Measurements from ENCODE around the gene HOXB8. TPM values are rescaled to one million over a fixed set of nuclear protein-coding genes. Genes with fewer than 3 reads are reported as not detected.
A peak's percentile ranks its signal among the peaks of the same experiment; 100 is the strongest.

Gene HOXB8
- total and polyA plus RNA-seq, 10 donors, result 0.07 to 0.14 TPM; not detected in 8

DNA sequence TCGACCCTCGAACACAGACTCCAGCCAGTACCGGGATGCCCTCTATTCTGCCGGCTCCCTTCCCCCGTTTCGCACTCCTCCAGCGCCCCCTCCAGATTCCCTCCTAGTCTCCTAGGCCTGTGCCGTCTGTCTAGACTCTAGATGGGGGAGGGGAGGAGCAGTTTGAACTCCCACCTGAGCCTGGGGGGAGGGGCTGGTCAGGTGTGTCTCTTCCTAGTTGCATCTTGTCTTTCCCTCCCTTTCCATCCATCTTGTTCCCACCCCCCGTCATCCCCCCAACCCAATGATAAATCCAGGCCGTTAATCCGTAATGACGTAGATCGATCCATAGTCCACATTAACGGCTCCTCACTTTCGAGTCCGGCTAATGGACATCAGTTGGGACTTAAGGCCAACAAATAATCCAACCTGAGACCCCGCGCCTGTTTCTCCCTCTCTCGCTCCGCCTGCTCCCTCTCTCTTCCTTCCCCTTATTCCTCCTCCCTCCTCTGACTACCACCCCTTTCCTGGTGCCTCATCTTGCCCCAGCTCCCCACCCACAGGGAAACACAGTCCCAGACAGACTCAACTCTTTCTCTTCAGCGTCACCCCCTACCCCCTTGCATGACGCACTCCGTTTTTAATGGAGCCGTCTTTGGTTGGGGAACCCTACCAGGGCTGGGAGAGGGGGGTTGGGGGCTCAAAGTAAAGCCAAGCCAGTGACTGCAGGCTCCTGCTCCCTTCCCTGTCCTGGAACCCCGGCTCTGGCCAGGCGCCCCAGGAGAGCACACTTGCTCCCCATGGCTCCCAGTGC lies 18.2 kb downstream of the HOXB8 start:
- TF ChIP-seq POLR2AphosphoS5 (IDR thresholded peaks at IDR 0.05) (no peak), POLR2A (IDR thresholded peaks at IDR 0.05) (no peak)
- TF ChIP-seq, protein P1, sequence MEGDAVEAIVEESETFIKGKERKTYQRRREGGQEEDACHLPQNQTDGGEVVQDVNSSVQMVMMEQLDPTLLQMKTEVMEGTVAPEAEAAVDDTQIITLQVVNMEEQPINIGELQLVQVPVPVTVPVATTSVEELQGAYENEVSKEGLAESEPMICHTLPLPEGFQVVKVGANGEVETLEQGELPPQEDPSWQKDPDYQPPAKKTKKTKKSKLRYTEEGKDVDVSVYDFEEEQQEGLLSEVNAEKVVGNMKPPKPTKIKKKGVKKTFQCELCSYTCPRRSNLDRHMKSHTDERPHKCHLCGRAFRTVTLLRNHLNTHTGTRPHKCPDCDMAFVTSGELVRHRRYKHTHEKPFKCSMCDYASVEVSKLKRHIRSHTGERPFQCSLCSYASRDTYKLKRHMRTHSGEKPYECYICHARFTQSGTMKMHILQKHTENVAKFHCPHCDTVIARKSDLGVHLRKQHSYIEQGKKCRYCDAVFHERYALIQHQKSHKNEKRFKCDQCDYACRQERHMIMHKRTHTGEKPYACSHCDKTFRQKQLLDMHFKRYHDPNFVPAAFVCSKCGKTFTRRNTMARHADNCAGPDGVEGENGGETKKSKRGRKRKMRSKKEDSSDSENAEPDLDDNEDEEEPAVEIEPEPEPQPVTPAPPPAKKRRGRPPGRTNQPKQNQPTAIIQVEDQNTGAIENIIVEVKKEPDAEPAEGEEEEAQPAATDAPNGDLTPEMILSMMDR (IDR thresholded peaks at IDR 0.05 in 8 of 11, conservative IDR thresholded peaks at IDR 0.05 in 3 of 11), result no peak
- DNase-seq, result peak; percentile 48
- intact Hi-C loops (cut with DNase I; ENCODE audit: low total_unique reads), result no loop called here
- peak overlapping the region in 6 of 8 donors; percentile 72 to 85 (median 77) for H3K27ac ChIP-seq
- H3K9me3 ChIP-seq, result no peaks in the 10 kb centered on the region
- peaks cover 6 to 100% (median 93%) of the 10 kb centered on the region in 7 donors for H3K27me3 ChIP-seq (replicated peaks in 1 of 7)
- peak overlapping the region; percentile 39 to 74 (median 47) for H3K4me3 ChIP-seq
- 11 to 25% (median 14%) methylated on average over 25 to 26 of the region's 26 CpGs for WGBS, 5 donors
- H3K36me3 ChIP-seq, result no peaks in the 10 kb centered on the region
- peaks cover 19 to 77% (median 59%) of the 10 kb centered on the region in 6 donors for H3K4me1 ChIP-seq

DNA sequence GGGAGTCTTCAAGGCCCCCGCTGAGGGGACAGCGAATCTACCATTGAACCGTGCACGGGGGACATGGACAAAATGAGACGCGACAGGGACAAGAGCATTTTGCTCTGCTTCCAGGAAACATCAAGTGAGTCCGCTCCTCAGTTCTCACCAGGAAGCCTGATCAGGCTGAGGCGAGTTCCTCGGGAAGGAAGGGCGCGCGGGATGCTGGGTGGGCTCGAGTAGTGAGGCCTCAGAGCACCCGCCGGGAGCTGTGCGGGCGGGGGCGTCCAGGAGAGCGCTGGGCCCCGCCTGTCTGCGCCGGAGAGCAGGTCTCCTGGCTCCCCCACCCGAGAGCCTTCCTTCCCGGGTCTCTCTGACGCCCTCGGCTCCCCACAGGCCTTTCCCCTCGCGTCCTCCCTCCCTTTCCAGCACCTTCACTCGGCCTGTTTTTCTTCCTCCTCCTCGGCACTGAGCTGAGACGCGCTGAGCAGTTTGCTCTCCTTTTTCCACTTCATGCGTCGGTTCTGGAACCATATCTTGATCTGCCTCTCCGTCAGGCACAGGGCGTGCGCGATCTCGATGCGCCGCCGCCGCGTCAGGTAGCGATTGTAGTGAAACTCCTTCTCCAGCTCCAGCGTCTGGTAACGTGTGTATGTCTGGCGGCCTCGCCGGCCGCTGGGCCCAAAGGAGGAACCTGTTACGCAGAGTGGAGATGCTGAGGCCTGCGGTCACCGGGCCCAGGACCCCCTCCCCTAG lies 18.9 kb downstream of the HOXB8 start:
- H3K27me3 ChIP-seq (replicated peaks in 1 of 7), result peaks cover 6 to 100% (median 93%) of the 10 kb centered on the region in 7 donors
- TF ChIP-seq POLR2AphosphoS5 (IDR thresholded peaks at IDR 0.05) (no peak), POLR2A (IDR thresholded peaks at IDR 0.05) (no peak)
- TF ChIP-seq, protein P1 (IDR thresholded peaks at IDR 0.05 in 8 of 11, conservative IDR thresholded peaks at IDR 0.05 in 3 of 11), result no peak
- no peak for DNase-seq
- peak overlapping the region in 3 of 8 donors; percentile 72 to 85 (median 81) for H3K27ac ChIP-seq
- WGBS, 5 donors, result 26 to 38% (median 34%) methylated on average over 43 to 54 of the region's 54 CpGs
- peak overlapping the region in 6 of 8 donors; percentile 13 to 74 (median 49) for H3K4me3 ChIP-seq
- no peaks in the 10 kb centered on the region for H3K9me3 ChIP-seq
- H3K36me3 ChIP-seq, result no peaks in the 10 kb centered on the region
- peaks cover 19 to 79% (median 58%) of the 10 kb centered on the region in 6 donors for H3K4me1 ChIP-seq
- intact Hi-C loops (cut with DNase I; ENCODE audit: low total_unique reads), result no loop called here

DNA sequence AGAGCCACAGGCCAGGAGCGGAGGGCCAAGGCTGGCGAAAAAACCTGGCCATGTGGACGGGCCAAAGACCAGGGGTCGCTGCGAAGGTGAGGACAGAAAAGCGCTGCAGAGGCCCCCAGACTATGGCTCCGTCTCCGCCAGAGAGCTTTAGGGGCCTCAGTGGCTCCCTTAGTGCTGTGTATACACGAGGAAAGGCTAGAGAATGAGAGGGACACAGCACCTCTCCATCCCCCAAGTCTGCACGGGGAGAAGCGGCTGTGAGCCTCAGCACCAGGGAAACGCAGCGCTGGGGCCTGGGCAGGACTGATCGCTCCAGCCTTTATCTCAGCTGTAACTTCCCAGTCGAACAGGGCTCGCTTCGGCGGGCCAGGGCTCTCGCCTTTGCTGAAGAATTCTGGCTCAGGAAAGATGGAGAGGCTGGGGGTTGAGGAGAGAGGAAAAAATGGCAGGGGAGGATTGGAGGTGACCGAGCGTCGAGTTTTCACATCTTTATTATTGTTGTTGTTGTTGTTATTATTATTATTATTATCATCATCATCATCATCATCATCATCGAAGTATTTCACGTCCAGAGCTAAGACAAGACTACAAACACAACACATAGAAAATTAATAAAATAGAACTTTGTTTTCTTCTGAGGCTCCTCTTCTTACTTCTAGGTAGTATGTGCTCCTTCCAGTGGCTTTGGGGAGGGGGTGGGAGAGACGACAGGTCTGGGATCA lies 19.7 kb downstream of the HOXB8 start:
- Histone ChIP-seq H3K36me3 (no peaks in the 10 kb centered on the region), H3K27ac (peak overlapping the region in 4 of 8 donors; percentile 38 to 85 (median 60)), H3K4me3 (no peak overlapping the region), H3K4me1 (peaks cover 19 to 83% (median 58%) of the 10 kb centered on the region in 6 donors), H3K9me3 (no peaks in the 10 kb centered on the region), H3K27me3 (replicated peaks in 1 of 7) (peaks cover 6 to 100% (median 97%) of the 10 kb centered on the region in 7 donors)
- no peak for TF ChIP-seq POLR2AphosphoS5 (IDR thresholded peaks at IDR 0.05)
- TF ChIP-seq, protein P1 (IDR thresholded peaks at IDR 0.05 in 8 of 11, conservative IDR thresholded peaks at IDR 0.05 in 3 of 11), result no peak
- TF ChIP-seq POLR2A (IDR thresholded peaks at IDR 0.05), result no peak
- 89 to 93% (median 90%) methylated on average over 24 to 25 of the region's 25 CpGs for WGBS, 5 donors
- DNase-seq, result no peak
- intact Hi-C loops (cut with DNase I; ENCODE audit: low total_unique reads), result no loop called here
